ENCODE data around the gene CEP57L1. TPM values are rescaled to one million over a fixed set of nuclear protein-coding genes. Genes with fewer than 3 reads are reported as not detected.

Gene CEP57L1
- total and polyA plus RNA-seq, 9 of the 15 experiments (the other 6 are each of a cell fraction or from before 2014, with no cell fraction given), result 39.4 to 88.6 (median 61.8) TPM

GRCh38 chr6:109095036-109095834 lies at the start of gene CEP57L1 (continued):
- TF ChIP-seq, protein P1, sequence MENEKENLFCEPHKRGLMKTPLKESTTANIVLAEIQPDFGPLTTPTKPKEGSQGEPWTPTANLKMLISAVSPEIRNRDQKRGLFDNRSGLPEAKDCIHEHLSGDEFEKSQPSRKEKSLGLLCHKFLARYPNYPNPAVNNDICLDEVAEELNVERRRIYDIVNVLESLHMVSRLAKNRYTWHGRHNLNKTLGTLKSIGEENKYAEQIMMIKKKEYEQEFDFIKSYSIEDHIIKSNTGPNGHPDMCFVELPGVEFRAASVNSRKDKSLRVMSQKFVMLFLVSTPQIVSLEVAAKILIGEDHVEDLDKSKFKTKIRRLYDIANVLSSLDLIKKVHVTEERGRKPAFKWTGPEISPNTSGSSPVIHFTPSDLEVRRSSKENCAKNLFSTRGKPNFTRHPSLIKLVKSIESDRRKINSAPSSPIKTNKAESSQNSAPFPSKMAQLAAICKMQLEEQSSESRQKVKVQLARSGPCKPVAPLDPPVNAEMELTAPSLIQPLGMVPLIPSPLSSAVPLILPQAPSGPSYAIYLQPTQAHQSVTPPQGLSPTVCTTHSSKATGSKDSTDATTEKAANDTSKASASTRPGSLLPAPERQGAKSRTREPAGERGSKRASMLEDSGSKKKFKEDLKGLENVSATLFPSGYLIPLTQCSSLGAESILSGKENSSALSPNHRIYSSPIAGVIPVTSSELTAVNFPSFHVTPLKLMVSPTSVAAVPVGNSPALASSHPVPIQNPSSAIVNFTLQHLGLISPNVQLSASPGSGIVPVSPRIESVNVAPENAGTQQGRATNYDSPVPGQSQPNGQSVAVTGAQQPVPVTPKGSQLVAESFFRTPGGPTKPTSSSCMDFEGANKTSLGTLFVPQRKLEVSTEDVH (IDR thresholded peaks at IDR 0.05; ENCODE audit: low read depth, partially characterized antibody), result peak; percentile 63
- no peak for TF ChIP-seq ZNF785 (CRISPR knock-in tag; IDR thresholded peaks at IDR 0.05)
- no peak for TF ChIP-seq RAD51 (IDR thresholded peaks at IDR 0.05; ENCODE audit: borderline replicate concordance, low read depth)
- peak; percentile 78 for TF ChIP-seq PHF8 (IDR thresholded peaks at IDR 0.05; ENCODE audit: borderline replicate concordance, low read length)
- no peak for TF ChIP-seq ZNF696 (CRISPR knock-in tag; conservative IDR thresholded peaks at IDR 0.05)
- no peak for TF ChIP-seq ZHX1 (conservative IDR thresholded peaks at IDR 0.05; ENCODE audit: low read length)
- no peak for TF ChIP-seq TFE3 (CRISPR knock-in tag; IDR thresholded peaks at IDR 0.05)
- no peak for TF ChIP-seq ZNF695 (CRISPR knock-in tag; IDR thresholded peaks at IDR 0.05)
- TF ChIP-seq TBL1XR1 (IDR thresholded peaks at IDR 0.05; ENCODE audit: low read length in 2 of 2), result peak; percentile 70 to 73; a peak in 3 of 4 replicates
- TF ChIP-seq, protein P2, sequence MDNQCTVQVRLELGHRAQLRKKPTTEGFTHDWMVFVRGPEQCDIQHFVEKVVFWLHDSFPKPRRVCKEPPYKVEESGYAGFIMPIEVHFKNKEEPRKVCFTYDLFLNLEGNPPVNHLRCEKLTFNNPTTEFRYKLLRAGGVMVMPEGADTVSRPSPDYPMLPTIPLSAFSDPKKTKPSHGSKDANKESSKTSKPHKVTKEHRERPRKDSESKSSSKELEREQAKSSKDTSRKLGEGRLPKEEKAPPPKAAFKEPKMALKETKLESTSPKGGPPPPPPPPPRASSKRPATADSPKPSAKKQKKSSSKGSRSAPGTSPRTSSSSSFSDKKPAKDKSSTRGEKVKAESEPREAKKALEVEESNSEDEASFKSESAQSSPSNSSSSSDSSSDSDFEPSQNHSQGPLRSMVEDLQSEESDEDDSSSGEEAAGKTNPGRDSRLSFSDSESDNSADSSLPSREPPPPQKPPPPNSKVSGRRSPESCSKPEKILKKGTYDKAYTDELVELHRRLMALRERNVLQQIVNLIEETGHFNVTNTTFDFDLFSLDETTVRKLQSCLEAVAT (IDR thresholded peaks at IDR 0.05), result peak in 1 of 2 experiments; percentile 60; a peak in 1 of 4 replicates
- no peak for TF ChIP-seq SMC3 (conservative IDR thresholded peaks at IDR 0.05; ENCODE audit: insufficient read depth, low read depth, low read length)
- peak; percentile 34 for TF ChIP-seq MAFK (IDR thresholded peaks at IDR 0.05; ENCODE audit: low read length)
- 0 out of 2 replicates have a peak, but pooled peaks have one; percentile 19 for TF ChIP-seq DMBX1 (CRISPR knock-in tag; IDR thresholded peaks at IDR 0.05; ENCODE audit: borderline replicate concordance)
- TF ChIP-seq SREBF2 (CRISPR knock-in tag; IDR thresholded peaks at IDR 0.05), result no peak
- TF ChIP-seq NR4A1 (CRISPR knock-in tag; IDR thresholded peaks at IDR 0.05), result peak; percentile 5; the same call in 1 of the 2 replicates
- 0 out of 2 replicates have a peak, but pooled peaks have one; percentile 35 for TF ChIP-seq NR4A1 (tag; IDR thresholded peaks at IDR 0.05)
